ENCODE measurements around the gene ZNF619.
"Not testable (repeated sequence)": the region's sequence is repeated elsewhere in the genome, so short reads cannot be mapped to it uniquely, and the experiment has no call there.

Gene ZNF619

GRCh38 chr3:40476478-40477470 lies at the start of gene ZNF619:
Gene ZNF619, plus strand, starts transcription at chr3:40477122. Its CDS starts 858 bp downstream, at chr3:40477980.
- DNase-seq (ENCODE audit: low spot score): peak; percentile 73

DNA sequence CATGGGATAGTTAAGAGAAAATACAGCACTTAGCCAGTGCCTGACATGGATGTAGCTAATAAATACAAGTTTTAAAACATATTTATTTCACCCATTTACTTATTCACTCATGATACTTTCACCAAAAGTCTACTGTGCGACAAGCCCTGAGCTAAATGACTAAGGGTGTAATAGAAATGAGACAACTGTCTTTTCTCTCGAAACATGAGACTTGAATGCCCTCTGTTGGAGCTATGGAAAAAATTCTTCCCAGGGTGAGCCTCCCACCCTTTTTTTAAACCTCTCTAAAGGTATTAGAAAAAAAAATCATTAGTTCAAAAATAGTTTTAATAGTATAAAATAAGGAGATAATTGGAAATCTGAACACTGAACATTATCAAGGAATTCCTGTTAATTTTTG lies 44.1 kb upstream of the ZNF619 start:
- no peak for DNase-seq (ENCODE audit: low spot score)

DNA sequence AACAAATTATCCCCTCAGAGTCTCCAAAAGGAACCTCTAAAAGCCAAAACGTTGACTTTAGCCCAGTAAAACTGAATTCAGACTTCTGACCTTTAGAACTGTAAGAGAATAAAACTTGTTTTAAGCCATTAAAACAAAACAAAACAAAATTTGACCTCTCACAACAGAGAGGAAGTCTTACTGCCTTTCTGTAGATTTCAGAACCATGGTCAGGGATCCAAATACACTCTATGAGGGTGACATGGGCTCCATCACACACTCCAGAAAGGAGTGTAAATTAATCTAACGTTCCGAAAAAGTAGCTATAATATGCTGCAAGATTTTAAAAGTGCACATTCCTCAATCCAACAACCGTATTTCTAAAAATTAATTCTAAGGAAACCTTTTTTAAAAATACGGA lies 39.0 kb upstream of the ZNF619 start:
- DNase-seq (ENCODE audit: low spot score): no peak

GRCh38 chr3:40445062-40445461 lies 31.9 kb upstream of the ZNF619 start:
- no peak for DNase-seq (ENCODE audit: low spot score)

- DNase-seq (ENCODE audit: low spot score): no peak
These were observed 31.0 kb upstream of the ZNF619 start for GRCh38 chr3:40445880-40446279.

- no peak for DNase-seq (ENCODE audit: low spot score)
These were observed 26.5 kb upstream of the ZNF619 start for GRCh38 chr3:40450438-40450837.

DNA sequence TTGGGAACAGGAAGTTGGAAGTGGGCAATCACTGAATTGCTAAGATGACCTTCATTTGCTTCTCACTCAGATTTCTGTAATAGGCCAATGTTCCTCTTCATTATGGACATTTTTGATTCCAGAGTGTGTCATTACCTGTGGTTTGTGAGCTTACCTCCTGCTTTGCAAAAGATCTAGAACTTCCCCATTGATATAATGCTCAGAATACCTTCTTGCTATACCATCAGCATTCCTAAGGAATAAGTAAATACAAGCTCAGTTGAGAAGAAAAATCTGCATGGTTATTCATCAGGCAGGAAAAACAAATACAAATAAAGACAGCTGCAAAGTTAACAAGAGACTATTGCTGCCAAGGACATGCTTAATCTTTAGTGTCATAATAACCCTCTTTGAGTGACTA lies 25.4 kb upstream of the ZNF619 start:
- no peak for DNase-seq (ENCODE audit: low spot score)

- no peak for DNase-seq (ENCODE audit: low spot score)
These were observed 24.9 kb upstream of the ZNF619 start for GRCh38 chr3:40452057-40452456.

DNA sequence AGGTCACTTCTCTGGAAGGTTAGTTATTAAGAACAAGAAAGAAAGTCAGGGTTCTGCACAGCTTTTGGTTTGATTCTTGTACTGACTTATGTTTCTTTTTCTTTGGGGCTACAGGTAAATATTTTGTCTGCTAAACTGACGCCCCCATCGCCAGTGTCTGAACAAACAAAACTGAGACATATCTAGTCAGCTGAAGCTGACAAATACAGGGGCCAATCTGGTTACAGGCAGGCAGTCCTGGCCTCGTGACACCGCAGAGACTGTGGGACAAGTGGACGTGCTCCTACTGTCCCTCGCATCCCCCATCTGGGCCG lies 24.4 kb upstream of the ZNF619 start:
- DNase-seq (ENCODE audit: low spot score): no peak

- peak; percentile 97 for DNase-seq (ENCODE audit: low spot score)
These were observed 23.8 kb upstream of the ZNF619 start for GRCh38 chr3:40452876-40453730.

- DNase-seq (ENCODE audit: low spot score): no peak
These were observed 23.0 kb upstream of the ZNF619 start for GRCh38 chr3:40453933-40454332.

GRCh38 chr3:40455328-40455727 lies 21.6 kb upstream of the ZNF619 start:
- no peak for DNase-seq (ENCODE audit: low spot score)

DNA sequence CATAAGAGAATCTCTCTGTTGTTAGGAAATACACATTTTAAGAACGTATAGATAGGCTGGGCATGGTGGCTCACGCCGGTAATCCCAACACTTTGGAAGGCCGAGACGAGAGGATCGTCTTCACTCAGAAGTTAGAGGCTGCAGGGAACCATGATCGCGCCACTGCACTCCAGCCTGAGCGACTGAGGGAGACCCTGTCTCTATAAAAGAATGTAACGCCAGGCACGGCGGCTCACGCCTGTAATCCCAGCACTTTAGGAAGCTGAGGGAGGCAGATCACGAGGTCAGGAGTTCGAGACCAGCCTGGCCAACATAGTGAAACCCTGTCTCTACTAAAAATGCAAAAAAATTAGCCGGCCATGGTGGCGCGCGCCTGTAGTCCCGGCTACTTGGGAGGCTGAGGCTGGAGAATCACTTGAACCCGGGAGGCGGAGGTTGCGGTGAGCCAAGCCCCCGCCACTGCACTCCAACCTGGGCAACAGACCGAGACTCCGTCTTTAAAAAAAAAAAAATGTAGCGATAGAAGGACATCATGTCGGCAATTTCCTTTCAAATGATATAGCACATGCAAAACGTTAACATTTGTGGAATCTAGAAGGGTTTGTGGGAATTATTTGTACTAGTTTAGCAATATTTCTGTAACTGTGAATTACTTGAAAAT lies 20.5 kb upstream of the ZNF619 start:
- DNase-seq (ENCODE audit: low spot score): no peak

DNA sequence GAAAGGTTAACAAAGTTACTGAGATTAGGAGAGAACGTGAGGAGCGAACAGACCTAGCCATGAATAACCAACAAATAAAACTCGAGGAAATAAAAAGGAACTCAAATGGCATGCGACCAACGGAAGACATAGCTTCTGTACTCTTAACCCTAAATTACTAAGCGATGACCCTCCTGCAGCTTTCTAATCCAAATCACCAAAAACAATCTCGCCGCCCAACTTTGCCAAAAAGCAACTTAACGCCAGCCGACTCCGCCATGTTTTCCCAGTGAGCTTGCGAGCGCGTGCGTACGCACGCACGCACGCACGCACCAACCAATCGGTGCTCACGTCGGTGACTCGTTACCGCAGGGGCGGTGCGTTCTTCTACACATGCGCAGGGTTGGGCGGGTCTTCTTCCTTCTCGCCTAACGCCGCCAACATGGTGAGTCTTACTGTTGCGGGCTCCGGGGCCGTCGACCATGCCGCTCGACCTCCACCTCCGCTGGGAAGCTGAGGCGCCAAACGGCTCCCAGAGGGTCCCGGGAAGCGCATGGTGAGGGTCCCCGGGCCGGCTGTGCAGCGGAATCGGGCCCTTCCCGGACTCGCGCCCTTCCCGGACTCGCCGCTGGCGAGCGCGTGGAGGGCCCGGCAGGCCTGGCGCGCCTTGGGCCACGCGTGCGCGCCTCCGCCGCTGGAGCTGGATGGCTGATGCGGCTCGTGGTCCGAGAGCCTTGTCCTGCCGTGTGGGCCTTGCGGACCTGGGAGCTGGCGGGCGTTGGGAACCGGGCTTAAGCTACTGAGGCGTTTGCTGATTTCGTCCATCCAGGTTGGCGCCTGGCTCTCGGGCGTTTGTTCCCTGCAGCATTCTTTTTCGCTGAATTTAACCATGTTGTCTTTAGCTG lies 19.7 kb upstream of the ZNF619 start, which contains the start of gene RPL14:
RPL14 (plus strand) TSS at position 400 of the 884 bp plus-strand sequence; CDS start at position 533, 133 bp downstream.
- peak; percentile 94 for DNase-seq (ENCODE audit: low spot score)

- no peak for DNase-seq (ENCODE audit: low spot score)
These were observed 18.4 kb upstream of the ZNF619 start for GRCh38 chr3:40458473-40458872.

DNA sequence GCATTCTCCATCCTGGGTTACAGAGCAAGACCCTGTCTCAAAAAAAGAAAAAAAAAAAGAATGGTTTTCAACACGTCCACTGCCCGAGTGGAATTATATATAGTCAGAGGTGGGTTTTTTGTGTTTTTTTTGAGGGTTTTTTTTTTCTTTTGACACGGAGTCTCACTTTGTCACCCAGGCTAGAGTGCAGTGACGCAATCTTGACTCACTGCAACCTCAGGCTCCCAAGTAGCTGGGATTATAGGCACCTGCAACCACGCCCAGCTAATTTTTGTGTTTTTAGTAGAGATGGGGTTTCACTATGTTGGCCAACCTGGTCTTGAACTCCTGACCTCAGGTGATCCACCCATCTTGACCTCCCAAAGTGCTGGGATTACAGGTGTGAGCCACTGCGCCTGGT lies 16.4 kb upstream of the ZNF619 start:
- DNase-seq (ENCODE audit: low spot score): not testable (repeated sequence)

DNA sequence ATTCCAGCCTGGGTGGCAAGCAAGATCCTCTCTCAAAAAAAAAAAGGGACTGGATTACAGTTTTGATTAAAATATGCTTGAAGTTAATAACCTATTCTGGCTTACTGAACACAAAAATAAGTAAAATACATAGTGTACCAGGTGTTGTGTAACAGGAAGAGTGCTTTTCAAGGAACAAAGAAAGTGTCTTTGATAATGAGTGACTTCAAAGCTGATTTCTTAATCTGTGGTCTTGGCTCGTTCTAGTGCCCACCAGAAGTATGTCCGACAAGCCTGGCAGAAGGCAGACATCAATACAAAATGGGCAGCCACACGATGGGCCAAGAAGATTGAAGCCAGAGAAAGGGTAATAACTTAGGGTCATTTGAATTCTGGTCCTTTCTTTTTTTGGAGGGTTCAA lies 15.8 kb upstream of the ZNF619 start:
- no peak for DNase-seq (ENCODE audit: low spot score)

DNA sequence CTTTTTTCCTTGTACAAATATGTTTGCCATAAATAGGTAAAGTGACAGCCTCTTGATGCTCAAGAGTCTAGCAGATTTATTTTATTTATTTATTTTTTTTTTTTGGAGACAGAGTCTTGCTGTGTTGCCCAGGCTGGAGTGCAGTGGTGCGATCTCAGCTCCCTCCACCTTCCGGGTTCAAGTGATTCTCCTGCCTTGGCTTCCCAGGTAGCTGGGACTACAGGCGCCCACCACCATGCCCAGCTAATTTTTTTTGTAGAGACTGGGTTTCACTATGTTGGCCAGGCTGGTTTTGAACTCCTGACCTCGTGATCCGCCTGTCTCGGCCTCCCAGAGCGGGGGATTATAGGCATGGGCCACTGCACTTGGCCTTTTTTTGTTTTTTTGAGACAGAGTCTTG lies 14.1 kb upstream of the ZNF619 start:
- DNase-seq (ENCODE audit: low spot score): not testable (repeated sequence)

GRCh38 chr3:40463579-40463978 lies 13.3 kb upstream of the ZNF619 start:
- no peak for DNase-seq (ENCODE audit: low spot score)

DNA sequence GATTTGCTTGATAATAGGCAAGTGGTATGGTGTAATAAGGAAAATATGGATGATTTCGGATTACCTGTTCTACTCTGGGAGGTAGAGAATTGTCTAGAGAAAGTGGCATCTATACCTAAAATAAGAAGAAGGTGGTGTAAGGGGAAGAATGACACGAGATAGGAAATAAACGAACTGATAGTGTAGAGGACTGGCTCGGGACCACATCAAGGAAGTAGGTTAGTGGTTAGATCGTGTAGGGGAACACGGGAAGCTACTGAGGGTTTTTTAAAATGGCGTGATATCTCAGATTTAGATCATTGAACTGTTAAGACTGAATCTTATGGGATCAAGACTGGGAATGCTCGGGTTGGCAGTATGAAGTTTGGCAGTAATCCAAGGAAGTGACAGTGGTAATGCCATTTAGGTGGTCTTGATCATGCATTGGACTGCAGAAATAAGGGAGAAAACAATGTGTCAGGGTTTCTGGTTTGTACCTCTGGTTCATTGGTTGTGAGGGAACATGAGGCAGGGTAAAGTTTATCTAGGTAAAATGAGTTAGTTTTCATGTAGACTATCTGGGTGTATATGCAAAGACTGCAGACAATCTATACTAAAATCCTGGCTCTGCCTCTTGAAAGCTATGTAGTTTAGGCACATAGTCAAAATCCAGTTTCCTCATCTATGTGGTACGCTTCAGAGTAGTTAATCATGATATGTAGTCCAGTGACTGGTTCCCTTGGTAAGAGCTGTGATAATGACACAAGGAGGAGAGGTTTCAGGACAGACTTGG lies 12.4 kb upstream of the ZNF619 start:
- DNase-seq (ENCODE audit: low spot score): no peak

GRCh38 chr3:40465111-40465407 lies 11.9 kb upstream of the ZNF619 start:
- DNase-seq (ENCODE audit: low spot score): no peak
